Stimulated activated CD8-positive, alpha-beta memory T cell treated with anti-CD3 and anti-CD28 coated beads, Interleukin-4, amount 100 ng/mL, for 24 hours (primary cell): Measurements from ENCODE around the gene EPS15.
"Not testable (repeated sequence)": the region's sequence is repeated elsewhere in the genome, so short reads cannot be mapped to it uniquely, and the experiment has no call there.

ENCODE experiments used
- DNase-seq: peaks from one replicate; pipeline ENCODE4 v3.0.0-alpha.2; 2020; ENCODE audit warnings: low read depth

Gene EPS15

DNA sequence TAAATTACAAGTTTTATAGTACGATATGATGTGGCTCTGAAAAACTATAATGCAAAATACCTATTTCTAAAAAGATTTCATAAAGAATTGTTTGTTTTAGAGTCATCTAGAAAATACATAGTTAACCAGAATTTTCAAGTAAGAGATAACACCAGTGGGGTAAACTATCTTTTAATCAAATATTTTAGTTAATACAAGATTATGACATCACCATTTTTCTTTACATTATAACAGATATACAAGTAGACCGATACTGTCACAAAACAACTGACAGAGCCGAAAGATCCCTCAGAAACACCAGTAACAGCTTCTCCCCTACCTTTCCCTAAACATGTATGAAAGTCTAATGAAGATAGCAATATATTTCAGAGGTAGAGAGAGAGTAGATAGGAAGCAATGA is 54.2 kb downstream of the EPS15 start:
- DNase-seq = no peak

DNA sequence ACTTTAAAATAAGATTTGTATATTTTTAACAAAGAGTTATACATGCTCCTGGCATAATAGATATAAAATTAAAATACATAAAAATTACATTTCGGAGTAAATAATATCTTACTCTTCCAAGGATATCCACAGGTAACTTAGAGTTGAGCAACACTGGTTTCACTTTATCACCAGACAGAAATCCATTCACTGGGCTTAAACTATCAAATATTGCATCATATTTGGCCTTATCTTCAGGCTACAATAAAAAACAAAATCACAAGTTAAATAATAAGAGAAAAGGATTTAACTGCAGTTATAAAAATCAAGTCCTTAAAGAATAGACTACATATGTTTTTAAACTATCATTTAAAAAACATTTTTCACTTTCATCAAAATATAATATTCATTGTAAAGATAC is 55.5 kb downstream of the EPS15 start:
- DNase-seq = no peak

DNA sequence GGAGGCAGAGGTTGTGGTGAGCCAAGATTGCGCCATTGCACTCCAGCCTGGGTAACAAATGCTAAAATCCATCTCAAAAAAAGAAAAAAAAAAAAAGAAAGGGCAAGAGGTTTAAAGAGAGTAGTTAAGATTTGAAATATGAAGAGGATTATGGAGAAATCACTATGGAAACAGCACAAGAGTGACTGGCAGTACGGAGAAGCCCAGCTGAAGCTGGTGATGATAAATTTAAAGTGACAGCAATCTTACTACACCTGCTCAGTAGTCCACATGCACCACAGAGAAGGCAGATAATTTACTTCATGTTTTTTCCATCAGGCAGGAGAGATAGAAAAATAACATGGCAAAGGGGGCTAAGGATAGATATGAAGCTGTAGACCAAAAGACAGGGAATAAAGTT is 56.8 kb downstream of the EPS15 start:
- DNase-seq = not testable (repeated sequence)

DNA sequence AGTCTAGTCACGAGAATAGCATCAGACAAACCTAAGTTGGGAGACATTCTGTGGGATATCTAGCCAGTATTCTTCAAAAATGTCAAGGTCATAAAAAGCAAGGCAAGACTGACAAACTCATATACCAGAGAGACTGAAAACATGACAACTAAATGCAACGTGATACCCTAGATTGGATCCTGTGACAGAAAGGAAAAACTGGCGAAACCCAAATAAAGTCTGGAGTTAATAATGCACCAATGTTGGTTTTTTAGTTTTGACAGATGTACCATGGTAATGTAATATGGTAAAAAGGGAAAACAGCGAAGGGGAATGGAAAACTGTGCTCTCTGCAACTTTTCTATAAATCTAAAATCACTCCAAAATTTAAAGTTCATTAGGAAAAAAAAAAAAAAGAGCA is 64.5 kb downstream of the EPS15 start:
- no peak for DNase-seq

DNA sequence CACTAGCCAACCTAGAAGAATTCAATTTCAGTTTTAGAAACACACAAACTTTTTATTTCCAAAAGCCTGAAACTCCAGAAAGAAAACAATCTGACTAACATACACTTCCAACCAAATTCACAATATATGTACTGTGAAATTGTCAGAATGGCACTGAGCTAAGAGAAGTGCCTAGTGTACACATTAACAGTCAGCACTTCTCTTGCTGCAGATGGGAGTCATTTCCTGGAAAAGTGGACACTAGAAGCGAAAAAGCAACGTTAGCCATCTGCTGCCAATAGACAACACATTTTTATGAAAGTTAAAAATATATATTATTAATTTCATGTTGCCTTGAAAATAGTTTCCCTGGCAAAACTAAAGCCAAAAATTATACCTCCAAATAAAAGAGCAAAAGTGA is 66.1 kb downstream of the EPS15 start:
- no peak for DNase-seq

DNA sequence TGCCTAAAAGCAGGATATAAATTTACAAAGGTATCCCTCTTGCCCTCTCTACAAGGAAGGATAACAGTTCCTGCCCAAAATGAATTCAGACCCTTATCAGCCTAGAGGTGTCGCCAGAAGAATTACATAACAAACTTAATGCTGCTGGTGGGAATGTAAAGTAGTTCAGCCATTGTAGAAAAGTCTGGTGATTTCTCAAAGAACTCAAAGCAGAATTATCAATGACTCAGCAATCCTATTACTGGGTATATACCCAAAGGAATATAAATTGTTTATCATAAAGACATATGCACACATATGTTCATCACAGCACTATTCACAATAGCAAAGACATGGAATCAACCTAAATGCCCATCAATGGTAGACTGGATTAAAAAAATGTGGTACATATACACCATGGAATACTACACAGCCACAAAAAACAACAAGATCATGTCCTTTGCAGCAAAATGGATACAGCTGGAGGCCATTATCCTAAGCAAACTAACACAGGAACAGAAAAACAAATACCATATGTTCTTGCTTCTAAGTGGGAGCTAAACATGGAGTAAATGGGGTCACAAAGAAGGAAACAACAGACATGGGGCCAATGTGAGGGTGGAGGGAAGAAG is 70.1 kb downstream of the EPS15 start:
- DNase-seq = not testable (repeated sequence)

DNA sequence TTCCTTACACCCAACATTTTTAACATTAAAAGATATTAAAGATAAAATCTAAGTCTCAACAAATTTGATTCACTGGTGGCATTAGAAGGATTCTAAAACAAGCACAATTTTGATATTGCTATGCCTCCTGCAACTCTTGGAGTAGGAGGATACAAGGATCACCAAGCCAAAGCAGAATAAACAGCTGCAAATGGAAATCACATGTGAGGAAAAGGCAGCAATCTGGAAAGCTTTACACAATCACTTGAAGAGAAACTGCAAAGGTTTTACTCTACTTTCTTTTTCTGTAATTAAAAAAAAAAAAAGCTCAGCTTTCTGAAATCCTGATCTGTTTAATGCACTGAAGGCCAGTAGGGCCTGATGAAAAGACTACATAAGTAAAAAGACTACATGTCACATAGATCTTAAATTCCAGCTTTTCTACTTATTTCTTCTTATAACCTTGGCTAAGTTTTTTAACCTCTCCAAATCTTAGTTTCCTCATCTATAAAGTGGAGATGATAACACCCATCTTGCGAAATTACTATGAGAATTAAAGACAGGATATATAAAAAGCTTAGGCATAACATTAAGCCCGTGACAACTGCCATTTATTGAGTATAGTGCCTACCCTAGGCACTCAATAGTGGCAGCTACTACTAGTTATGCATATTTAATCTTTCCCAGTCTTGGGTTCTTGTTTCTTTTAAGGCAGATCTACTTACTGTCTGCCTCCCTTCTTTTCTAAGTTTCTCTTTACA is 73.5 kb downstream of the EPS15 start:
- no peak for DNase-seq

DNA sequence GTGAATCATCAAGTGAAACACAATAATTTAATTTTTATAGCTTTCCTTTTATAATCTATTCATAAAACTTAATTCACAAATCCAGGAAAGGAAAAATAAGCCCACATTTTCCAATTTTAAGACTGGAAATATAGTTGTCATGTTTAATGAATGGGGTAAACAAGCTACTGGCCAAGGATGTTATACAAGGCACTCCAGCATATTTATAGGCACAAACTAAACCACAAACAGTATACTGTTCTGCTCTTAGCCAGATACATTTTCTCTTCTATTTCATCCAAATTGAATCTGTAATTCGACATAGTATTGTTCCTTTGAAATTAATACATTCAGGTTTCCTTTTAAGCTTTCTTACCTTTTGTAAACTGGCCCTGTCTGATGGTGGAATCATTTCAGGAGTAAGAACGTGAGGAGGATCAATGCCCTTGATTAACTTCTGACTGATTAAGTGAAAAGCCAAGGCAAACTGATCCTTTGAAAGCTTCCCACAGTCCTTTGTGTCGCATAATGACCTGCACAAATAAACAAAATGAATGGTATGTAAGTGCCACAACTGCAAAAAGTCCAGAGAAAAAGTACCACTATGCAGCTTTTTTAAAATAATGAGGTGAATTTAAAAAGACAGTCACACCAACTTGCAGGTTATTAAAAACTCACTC is 74.4 kb downstream of the EPS15 start:
- no peak for DNase-seq

DNA sequence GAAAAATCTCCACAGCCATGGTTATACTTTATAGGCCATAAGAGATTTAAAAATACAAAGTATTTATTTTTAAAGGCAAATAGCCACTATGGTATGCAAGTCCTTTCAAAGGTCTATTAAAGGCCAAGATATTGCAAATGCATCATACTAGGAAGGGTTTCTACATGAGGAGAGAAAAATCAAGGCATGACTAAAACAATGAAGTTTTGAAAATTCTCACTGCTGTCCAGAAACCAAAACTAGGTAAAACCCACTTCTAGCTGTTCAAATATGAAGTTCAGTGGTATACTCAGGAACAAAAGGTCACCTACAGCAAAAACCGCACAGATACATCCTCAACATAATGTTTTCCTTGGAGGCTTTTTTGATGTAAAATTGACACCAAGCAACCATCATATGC is 75.0 kb downstream of the EPS15 start:
- no peak for DNase-seq

DNA sequence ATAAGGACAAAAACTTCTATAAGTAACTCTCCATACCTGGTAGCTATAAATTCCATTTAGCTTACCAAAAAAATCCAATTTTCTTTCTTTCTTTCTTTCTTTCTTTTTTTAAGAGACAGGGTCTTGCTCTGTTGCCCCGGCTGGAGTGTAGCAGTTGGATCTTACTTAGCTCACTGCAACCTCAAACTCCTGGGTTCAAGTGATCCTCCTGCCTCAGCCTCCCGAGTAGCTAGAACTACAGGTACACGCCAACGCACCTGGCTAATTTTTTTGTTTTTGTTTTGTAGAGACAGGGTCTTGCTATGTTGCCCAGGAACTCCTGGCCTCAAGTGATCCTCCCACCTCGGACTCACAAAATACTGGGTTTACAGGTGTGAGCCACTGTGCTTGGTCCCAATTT is 75.5 kb downstream of the EPS15 start:
- no peak for DNase-seq

DNA sequence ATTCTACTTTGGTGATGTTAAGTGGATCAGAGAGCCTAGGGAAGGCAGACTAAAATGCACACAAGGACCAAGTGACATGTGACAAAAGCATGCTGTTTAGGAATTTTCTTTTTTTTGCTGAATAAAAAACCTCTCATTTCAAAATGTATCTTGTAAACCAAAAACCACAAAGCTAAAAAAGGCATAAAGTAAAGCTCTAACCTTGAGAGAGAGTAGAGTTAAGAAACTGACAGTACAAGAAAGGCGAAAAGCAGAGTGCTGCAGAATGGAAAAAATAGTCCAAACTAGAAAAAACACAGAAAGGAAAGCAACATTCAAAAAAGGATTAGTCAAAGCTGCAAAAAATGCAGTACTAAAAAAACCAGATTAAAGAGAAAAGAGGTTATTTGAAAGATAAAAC is 76.5 kb downstream of the EPS15 start:
- no peak for DNase-seq

DNA sequence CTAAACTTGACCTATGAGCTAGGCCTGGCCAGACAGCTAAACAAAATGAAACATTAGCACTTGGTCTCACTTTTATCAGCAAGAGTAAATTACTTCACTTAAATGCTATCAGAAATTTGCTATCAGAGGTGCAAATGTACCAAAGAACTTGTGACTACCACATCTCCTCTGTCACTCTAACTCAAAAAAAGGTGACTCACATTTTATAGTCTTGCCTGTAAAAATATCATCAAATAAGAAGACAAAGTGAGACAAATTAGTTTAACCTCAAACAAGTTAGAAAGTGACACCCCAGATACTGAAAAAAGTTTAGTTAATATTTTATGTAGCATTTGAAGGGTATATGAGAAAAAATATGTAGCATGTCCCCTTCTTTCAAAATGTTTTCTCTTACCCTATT is 76.9 kb downstream of the EPS15 start:
- no peak for DNase-seq

DNA sequence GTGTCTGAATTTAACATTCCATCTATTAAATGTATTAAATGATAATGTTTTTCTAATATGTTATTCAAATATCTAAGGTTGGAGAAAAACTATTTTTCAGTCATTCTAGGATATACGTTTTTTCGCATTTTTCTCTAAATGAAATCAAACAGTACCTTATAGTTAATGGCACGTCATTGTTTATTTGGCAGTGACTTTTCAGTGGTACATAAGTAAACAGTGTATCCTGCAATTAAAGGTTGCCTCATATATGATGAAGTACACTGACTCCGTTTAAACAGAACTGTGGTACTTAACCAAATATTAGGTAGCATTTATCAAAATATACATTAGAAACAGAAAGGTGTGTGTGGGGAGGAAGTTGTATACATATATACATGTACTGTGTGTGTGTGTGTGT is 79.2 kb downstream of the EPS15 start:
- no peak for DNase-seq

DNA sequence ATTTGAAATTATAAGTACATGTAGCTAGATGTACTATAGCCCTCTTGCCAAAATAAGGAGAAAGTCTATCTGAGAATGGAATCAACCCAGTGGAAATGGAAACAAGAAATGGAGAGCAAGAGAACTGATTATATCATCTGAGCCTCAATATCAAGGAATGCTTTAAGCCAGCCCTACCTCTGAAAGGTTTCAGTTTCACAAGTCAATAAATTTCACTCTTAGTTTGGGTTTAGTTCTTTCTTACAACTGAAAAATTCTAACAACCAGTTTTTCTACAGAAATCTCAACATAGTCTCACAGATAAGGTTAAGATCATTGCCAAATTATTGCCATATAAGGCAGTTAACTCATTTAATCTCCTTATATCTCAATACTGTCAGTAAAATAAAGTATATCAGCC is 80.0 kb downstream of the EPS15 start:
- DNase-seq = no peak

DNA sequence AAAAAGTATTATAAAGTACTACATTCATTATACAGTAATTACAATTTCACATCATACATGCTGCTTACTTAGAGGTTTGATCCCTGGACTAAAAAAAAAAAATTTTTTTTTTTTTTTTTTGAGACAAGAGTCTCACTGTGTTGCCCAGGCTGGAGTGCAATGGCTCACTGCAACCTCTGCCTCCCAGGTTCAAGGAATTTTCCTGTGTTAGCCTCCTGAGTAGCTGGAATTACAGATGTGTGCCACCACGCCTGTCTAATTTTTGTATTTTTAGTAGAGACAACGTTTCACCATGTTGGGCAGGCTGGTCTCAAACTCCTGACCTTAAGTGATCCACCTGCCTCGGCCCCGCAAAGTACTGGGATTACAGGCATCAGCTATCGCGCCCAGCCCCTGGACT is 81.7 kb downstream of the EPS15 start:
- not testable (repeated sequence) for DNase-seq

DNA sequence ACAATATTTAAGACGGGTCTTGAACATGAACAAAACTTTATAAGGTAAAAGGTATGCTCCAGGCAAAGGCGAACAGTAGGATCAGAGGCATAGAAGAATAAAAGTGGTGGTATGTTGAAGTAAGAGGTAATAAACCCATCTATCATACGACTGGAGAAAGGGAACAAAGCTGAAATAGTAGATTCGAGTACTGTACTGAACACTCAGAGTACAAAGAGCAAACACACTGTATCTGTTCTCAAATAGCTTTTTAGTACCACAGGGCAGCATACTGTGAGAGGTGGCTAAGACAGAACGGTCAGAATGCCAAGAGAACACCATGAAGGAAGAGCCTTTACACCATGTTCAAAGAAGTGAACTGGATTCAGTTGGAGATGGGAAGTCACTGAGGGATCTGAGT is 83.2 kb downstream of the EPS15 start:
- DNase-seq = no peak

DNA sequence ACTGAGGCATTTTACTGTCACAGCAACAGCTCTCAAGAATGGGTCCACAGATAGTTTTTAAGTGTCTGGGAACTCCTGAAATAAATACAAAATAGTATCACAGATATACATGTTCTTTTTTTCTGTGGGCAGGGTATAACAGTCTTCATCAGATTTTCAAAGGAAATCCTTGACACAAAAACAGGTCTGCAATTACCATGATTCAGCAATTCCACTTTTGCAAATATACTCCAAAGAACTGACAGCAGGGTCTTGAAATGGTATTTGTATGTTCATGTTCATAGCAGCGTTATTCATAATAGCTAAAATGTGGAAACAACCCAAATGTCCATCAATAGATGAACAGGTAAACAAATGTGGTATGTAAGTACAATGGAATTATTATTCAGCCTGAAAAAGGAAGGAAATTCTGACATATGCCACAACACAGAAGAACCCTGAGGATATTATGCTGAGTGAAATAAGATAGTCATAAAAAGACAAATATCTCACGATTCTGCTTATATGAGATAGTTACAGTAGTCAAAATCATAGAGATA is 85.0 kb downstream of the EPS15 start:
- DNase-seq = no peak

DNA sequence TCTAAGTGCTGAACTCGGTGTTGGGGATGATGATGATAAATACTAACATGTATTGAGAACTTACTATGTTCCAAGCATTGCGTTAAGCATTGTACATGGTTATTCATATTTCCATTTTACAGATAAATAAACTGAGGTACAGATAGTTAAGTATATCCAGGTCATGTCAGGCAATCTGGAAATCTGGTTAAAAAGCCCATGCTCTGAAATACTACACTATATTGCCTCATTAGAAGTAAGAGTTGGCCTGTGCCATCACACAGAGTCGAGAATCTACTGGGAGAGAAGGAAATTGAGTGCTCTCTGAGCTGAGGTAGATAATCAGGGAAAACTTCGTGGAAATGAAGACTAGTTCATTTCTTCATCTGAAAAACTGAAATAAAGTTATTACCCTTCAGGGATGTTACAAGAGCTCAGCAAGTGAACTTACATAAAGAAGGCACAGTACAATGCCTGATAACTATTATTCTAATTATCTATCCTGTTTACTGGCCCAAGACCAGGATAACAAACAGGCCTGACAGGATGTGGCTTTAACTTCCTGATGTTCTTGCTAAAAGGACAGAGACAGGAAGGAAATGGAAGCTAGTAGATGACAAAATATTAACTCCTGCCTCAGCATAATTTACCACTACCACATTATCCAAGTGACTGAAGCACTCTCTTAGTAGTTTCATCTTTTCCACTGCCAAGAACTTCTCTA is 85.6 kb downstream of the EPS15 start:
- no peak for DNase-seq

DNA sequence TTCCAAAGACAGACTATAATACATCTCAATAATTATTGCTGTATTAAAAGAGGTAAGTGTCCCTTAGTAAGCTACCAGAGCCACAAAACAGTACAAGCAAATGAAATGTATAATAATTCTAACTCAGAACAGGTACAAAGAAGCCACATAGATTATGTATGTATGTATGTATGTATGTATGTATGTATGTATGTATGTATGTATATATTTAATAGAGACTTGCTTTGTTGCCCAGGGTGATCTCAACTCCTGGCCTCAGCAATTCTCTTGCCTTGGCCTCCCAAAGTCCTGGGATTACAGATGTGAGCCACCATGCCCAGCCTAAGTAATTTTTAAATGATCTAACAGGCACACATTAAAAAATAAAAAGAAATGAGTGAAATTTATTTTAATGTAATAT is 86.9 kb downstream of the EPS15 start:
- no peak for DNase-seq

DNA sequence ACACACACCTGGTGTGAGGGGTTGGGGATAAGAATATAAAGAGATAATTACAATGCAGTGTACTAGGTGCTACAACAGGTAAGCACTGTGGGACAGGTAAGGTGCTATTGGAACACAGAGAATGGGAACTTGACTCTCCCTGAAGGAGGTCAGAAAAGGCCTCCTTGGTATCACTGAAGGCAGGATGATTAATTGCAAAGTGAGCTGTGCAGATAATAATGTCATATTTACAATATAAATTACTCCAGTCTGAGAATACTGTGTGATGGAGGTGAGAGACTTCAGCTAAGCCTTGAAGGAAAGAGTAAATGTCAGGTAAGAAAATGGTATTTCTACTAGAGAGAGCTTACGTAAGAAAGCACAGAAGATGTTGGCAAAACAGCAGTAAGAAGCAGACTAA is 91.6 kb downstream of the EPS15 start:
- DNase-seq = no peak

DNA sequence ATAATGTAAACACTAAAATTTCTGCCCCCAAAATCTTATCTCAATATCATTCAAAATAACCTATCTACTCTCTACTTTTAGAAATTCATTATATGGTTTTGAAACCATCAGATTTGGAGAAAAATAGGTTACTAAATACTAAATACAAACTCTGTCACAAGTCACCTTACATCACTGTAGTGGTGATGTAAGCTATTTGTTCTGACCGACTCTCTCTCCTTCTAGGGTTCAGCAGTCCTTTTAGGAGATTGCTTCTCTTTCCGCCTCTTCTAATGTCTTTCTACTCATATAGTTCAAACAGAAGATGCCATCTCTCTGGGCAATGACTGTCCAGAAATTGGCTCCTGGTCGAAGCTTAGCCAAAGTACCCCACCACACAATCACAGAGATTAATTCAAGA is 93.1 kb downstream of the EPS15 start:
- no peak for DNase-seq

DNA sequence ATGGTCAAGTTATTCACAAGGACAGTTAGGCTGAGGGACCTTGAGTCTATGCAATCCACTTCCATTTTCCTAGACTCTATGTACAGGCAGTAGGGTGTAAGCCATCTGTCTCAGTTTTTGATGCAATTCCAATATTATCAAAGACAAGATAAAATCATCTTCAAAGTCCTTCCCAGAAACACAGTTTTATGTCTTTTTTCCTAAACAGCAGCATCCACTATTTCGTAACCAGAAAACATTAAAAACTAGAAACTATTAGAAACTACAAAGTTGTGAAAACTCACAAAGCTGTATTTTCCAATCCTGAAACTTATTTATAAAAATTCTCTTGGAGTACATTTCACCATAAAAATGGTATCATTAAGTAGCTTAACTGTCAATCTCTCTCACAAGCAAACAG is 93.8 kb downstream of the EPS15 start:
- no peak for DNase-seq
